Measurements from ENCODE around the gene PRSS12. TPM values are rescaled to one million over a fixed set of nuclear protein-coding genes. Genes with fewer than 3 reads are reported as not detected.

Gene PRSS12
- total and polyA plus RNA-seq, 2 experiments from 2014 or later, result 8.2 to 14.4 TPM

DNA sequence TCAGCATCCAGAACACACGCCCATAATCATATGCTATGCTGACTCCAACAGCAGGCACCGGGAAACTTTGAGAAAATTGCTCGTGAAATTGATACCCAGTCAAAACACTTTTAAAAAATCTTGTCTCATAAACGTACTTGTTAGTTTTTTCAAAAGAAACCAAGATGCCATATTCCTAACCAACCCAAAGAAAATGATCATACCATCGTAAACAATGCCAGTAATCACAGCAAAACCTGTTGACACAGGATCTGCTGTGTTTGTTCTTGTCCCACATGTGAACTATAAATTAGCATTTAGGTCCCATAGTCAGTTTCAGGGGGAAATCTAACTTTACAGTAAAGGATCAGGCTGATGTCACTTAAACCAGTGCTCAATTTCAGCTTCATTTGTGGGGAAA lies 23.0 kb downstream of the PRSS12 start:
- DNase-seq (ENCODE audit: low spot score), result no peak
- H3K4me1 ChIP-seq (ENCODE audit: insufficient read depth), result no peaks in the 10 kb centered on the region
- H3K9me2 ChIP-seq (replicated peaks; ENCODE audit: insufficient read depth), result no peaks in the 10 kb centered on the region
- no peak overlapping the region for H3K4me2 ChIP-seq
- no peaks in the 10 kb centered on the region for H3K27me3 ChIP-seq
- H3K36me3 ChIP-seq (replicated peaks; ENCODE audit: insufficient read depth, low read depth), result no peaks in the 10 kb centered on the region
- H3K9me3 ChIP-seq (ENCODE audit: low read depth), result no peaks in the 10 kb centered on the region
- no peak overlapping the region for H3K4me3 ChIP-seq
- H4K20me1 ChIP-seq (ENCODE audit: insufficient read depth, poor library complexity, severe bottlenecking), result no peaks in the 10 kb centered on the region
- TF ChIP-seq EZH2phosphoT487 (IDR thresholded peaks at IDR 0.05; ENCODE audit: low read depth, severe bottlenecking, unreplicated experiment) (no peak), EZH2 (IDR thresholded peaks at IDR 0.05; ENCODE audit: borderline replicate concordance) (no peak)
- TF ChIP-seq, protein P1, sequence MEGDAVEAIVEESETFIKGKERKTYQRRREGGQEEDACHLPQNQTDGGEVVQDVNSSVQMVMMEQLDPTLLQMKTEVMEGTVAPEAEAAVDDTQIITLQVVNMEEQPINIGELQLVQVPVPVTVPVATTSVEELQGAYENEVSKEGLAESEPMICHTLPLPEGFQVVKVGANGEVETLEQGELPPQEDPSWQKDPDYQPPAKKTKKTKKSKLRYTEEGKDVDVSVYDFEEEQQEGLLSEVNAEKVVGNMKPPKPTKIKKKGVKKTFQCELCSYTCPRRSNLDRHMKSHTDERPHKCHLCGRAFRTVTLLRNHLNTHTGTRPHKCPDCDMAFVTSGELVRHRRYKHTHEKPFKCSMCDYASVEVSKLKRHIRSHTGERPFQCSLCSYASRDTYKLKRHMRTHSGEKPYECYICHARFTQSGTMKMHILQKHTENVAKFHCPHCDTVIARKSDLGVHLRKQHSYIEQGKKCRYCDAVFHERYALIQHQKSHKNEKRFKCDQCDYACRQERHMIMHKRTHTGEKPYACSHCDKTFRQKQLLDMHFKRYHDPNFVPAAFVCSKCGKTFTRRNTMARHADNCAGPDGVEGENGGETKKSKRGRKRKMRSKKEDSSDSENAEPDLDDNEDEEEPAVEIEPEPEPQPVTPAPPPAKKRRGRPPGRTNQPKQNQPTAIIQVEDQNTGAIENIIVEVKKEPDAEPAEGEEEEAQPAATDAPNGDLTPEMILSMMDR (IDR thresholded peaks at IDR 0.05; ENCODE audit: poor library complexity), result no peak
- no peak overlapping the region for H2AFZ ChIP-seq
- peak overlapping the region; percentile 42 for H3K27ac ChIP-seq
- WGBS (ENCODE audit: low lambda C conversion rate, missing lambda C conversion rate), result 63% methylated on average over 5 of the region's 5 CpGs
- H3K79me2 ChIP-seq, result no peaks in the 10 kb centered on the region

DNA sequence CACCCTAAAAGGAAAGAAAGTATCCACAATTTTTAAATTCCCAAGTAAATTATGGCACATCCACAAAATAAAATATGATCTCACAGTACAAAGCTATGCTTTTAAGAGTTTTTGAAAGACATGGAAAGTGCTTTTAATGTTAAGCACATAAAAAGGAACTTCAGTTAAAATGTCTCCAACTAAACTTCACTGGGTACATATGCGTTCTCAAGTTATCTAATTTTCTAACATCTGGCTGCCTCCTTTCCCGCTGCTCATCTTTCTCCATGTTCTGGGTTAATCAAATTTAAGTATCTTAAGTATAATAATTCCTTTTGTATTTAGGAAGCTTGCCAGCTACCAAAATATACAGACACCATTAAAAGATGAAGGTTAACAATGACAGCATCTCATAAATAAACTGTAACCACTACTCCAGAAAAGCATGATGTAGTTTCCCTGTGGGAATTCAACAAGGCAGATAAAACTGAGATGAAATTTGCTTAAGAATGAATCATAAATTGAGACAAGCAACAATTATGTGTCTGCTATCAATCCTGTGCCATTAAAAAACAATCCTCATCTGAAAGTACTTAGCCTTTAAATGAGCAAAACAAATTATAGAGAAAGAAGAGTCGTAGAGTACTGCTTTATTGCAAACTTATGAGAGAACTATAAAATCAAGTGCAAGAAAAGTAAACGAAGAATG lies 25.1 kb downstream of the PRSS12 start:
- Histone ChIP-seq H3K79me2 (no peaks in the 10 kb centered on the region), H3K9me2 (replicated peaks; ENCODE audit: insufficient read depth) (no peaks in the 10 kb centered on the region), H3K9me3 (ENCODE audit: low read depth) (no peaks in the 10 kb centered on the region), H2AFZ (no peak overlapping the region), H3K27ac (peak overlapping the region; percentile 49), H3K4me1 (ENCODE audit: insufficient read depth) (no peaks in the 10 kb centered on the region), H3K36me3 (replicated peaks; ENCODE audit: insufficient read depth, low read depth) (no peaks in the 10 kb centered on the region), H3K4me2 (peak overlapping the region; percentile 0), H4K20me1 (ENCODE audit: insufficient read depth, poor library complexity, severe bottlenecking) (no peaks in the 10 kb centered on the region), H3K4me3 (no peak overlapping the region), H3K27me3 (no peaks in the 10 kb centered on the region)
- 57% methylated on average over 4 of the region's 4 CpGs for WGBS (ENCODE audit: low lambda C conversion rate, missing lambda C conversion rate)
- no peak for DNase-seq (ENCODE audit: low spot score)
- TF ChIP-seq EZH2phosphoT487 (IDR thresholded peaks at IDR 0.05; ENCODE audit: low read depth, severe bottlenecking, unreplicated experiment) (peak; percentile 56), EZH2 (IDR thresholded peaks at IDR 0.05; ENCODE audit: borderline replicate concordance) (no peak)

DNA sequence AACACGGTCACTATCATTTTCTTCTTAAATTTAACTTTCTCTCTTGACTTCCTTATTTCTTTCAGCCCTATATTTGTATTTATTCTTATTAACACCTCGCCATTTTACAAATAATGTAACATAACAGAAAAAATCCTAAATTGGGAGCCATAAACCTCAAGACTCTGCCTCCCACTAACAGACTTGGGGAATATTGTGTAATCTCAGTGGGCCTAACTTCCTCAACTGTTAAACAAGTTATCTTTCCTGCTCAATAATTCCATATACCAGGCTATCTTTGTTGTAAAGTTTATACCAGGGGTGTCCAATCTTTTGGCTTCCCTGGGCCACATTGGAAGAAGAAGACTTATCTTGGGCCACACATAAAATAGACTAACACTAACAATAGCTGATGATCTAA lies 26.2 kb downstream of the PRSS12 start:
- no peaks in the 10 kb centered on the region for H3K4me1 ChIP-seq (ENCODE audit: insufficient read depth)
- H3K9me2 ChIP-seq (replicated peaks; ENCODE audit: insufficient read depth), result no peaks in the 10 kb centered on the region
- 96% methylated on average over 2 of the region's 2 CpGs for WGBS (ENCODE audit: low lambda C conversion rate, missing lambda C conversion rate)
- no peaks in the 10 kb centered on the region for H3K27me3 ChIP-seq
- no peak overlapping the region for H3K4me2 ChIP-seq
- H3K27ac ChIP-seq, result peak overlapping the region; percentile 49
- H3K36me3 ChIP-seq (replicated peaks; ENCODE audit: insufficient read depth, low read depth), result no peaks in the 10 kb centered on the region
- no peak for DNase-seq (ENCODE audit: low spot score)
- H2AFZ ChIP-seq, result no peak overlapping the region
- TF ChIP-seq EZH2phosphoT487 (IDR thresholded peaks at IDR 0.05; ENCODE audit: low read depth, severe bottlenecking, unreplicated experiment), result no peak
- TF ChIP-seq EZH2 (IDR thresholded peaks at IDR 0.05; ENCODE audit: borderline replicate concordance), result no peak
- TF ChIP-seq, protein P1 (IDR thresholded peaks at IDR 0.05; ENCODE audit: poor library complexity), result no peak
- H3K4me3 ChIP-seq, result no peak overlapping the region
- no peaks in the 10 kb centered on the region for H3K9me3 ChIP-seq (ENCODE audit: low read depth)
- H3K79me2 ChIP-seq, result no peaks in the 10 kb centered on the region
- no peaks in the 10 kb centered on the region for H4K20me1 ChIP-seq (ENCODE audit: insufficient read depth, poor library complexity, severe bottlenecking)

DNA sequence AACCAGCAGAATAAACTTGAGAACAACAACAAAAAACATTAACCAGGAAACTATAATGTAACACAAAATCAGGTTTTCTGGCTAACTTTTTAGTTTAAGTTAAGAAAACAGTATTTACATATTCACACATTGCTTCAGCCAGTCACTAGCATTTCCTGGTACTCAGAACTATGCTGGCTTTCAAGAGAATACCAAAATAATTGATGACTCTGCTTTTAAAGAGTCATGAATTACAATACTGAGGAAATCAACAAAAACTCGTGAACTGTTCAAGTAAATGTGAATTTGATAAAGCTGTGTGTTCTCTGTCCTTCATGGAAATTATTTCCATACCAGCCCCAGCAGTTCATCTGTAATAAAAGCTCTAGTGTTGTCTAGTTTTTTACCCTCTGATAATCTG lies 27.4 kb downstream of the PRSS12 start:
- no peak overlapping the region for H3K4me2 ChIP-seq
- no peaks in the 10 kb centered on the region for H3K4me1 ChIP-seq (ENCODE audit: insufficient read depth)
- no peaks in the 10 kb centered on the region for H3K79me2 ChIP-seq
- no peak overlapping the region for H2AFZ ChIP-seq
- no peaks in the 10 kb centered on the region for H3K27me3 ChIP-seq
- 65% methylated on average over 1 of the region's 1 CpG for WGBS (ENCODE audit: low lambda C conversion rate, missing lambda C conversion rate)
- DNase-seq (ENCODE audit: low spot score), result no peak
- H3K9me2 ChIP-seq (replicated peaks; ENCODE audit: insufficient read depth), result no peaks in the 10 kb centered on the region
- H3K4me3 ChIP-seq, result no peak overlapping the region
- no peaks in the 10 kb centered on the region for H3K36me3 ChIP-seq (replicated peaks; ENCODE audit: insufficient read depth, low read depth)
- no peak overlapping the region for H3K27ac ChIP-seq
- H3K9me3 ChIP-seq (ENCODE audit: low read depth), result no peaks in the 10 kb centered on the region
- H4K20me1 ChIP-seq (ENCODE audit: insufficient read depth, poor library complexity, severe bottlenecking), result no peaks in the 10 kb centered on the region
- TF ChIP-seq EZH2phosphoT487 (IDR thresholded peaks at IDR 0.05; ENCODE audit: low read depth, severe bottlenecking, unreplicated experiment) (no peak), EZH2 (IDR thresholded peaks at IDR 0.05; ENCODE audit: borderline replicate concordance) (no peak)
- TF ChIP-seq, protein P1 (IDR thresholded peaks at IDR 0.05; ENCODE audit: poor library complexity), result no peak
